Mucosa of stomach (tissue), 1 donor: Measurements from ENCODE around the gene CREBL2.
"Not testable (repeated sequence)": the region's sequence is repeated elsewhere in the genome, so short reads cannot be mapped to it uniquely, and the experiment has no call there.

Source experiments
- H3K27me3 ChIP-seq: one replicate; pipeline ENCODE4 v1.7.0; 2013; ENCODE audit warnings: mild to moderate bottlenecking, low read length; ENCODE audit not compliant: control insufficient read depth, insufficient read depth
- H3K36me3 ChIP-seq: one replicate; pipeline ENCODE4 v1.7.0; 2013; ENCODE audit warnings: low read length; ENCODE audit not compliant: control insufficient read depth, insufficient read depth
- H3K4me1 ChIP-seq: one replicate; pipeline ENCODE4 v1.7.0; 2013; ENCODE audit warnings: mild to moderate bottlenecking, low read length; ENCODE audit not compliant: control insufficient read depth, insufficient read depth
- H3K4me3 ChIP-seq: one replicate; pipeline ENCODE4 v1.7.0; 2013; ENCODE audit warnings: low read length
- H3K9ac ChIP-seq: one replicate; pipeline ENCODE4 v1.7.0; 2013; ENCODE audit warnings: mild to moderate bottlenecking, low read length, moderate library complexity
- H3K9me3 ChIP-seq: one replicate; pipeline ENCODE4 v1.7.0; 2013; ENCODE audit warnings: mild to moderate bottlenecking, low read length, moderate library complexity; ENCODE audit not compliant: control insufficient read depth
- donor health status: Pancreatic carcinoma.

CREBL2 gene

GRCh38 chr12:12646483-12647072 is 34.9 kb downstream of the CREBL2 start:
- Histone ChIP-seq H3K4me3 (no peak overlapping the region), H3K4me1 (no peaks in the 10 kb centered on the region), H3K27me3 (no peaks in the 10 kb centered on the region)

DNA sequence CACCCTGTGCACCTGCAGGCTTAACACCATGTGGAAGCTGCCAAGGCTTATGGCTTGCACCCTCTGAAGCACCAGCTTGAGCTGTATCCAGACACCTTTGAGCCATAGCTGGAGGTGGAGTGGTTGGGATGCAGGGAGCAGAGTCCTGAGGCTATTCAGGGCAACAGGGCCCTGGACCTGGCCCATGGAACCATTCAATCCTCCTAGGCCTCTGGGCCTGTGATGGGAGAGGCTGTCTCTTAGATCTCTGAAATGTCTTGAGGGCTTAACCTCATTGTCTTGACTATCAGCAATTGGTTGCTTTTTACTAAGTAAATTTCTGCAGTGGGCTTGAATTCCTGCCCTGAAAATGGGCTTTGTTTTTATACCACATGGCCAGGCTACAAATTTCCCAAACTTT is 36.6 kb downstream of the CREBL2 start:
- Histone ChIP-seq H3K4me3 (no peak overlapping the region), H3K9ac (no peak overlapping the region), H3K36me3 (no peaks in the 10 kb centered on the region), H3K4me1 (no peaks in the 10 kb centered on the region), H3K9me3 (peaks cover 3% of the 10 kb centered on the region), H3K27me3 (no peaks in the 10 kb centered on the region)

More at GRCh38 chr12:12646483-12647072, 34.9 kb downstream of the CREBL2 start:
- peaks cover 3% of the 10 kb centered on the region for H3K9me3 ChIP-seq
- H3K36me3 ChIP-seq = no peaks in the 10 kb centered on the region
- no peak overlapping the region for H3K9ac ChIP-seq

DNA sequence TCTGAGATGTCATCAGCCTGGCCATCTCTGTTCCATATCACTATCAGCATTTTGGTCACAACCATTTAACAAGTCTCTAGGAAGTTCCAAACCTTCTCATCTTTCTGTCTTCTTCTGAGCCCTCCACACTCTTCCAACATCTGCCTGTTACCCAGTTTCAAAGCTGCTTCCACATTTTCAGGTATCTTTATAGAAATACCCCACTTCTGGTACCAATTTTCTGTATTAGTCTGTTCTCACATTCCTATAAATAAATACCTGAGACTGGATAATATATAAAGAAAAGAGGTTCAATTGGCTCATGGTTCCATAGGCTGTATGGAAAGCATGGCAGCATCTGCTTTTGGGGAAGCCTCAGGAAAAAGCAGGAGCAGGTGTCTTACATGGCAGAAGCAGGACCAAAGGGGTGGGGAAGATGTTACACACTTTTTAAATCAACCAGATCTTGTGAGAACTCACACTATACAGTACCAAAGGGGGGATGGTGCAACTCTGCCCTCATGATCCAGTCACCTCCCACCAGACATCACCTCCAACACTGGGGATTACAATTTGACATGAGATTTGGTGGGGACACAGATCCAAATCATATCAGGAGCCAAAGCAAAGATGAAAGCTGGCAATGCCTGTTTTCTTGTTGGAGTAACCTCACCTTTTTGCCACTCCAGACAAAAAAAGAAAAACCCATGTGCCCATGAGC is 37.4 kb downstream of the CREBL2 start:
- peaks cover 3% of the 10 kb centered on the region for H3K9me3 ChIP-seq
- H3K9ac ChIP-seq = no peak overlapping the region
- no peaks in the 10 kb centered on the region for H3K27me3 ChIP-seq
- H3K4me3 ChIP-seq = no peak overlapping the region
- no peaks in the 10 kb centered on the region for H3K36me3 ChIP-seq
- H3K4me1 ChIP-seq = no peaks in the 10 kb centered on the region

DNA sequence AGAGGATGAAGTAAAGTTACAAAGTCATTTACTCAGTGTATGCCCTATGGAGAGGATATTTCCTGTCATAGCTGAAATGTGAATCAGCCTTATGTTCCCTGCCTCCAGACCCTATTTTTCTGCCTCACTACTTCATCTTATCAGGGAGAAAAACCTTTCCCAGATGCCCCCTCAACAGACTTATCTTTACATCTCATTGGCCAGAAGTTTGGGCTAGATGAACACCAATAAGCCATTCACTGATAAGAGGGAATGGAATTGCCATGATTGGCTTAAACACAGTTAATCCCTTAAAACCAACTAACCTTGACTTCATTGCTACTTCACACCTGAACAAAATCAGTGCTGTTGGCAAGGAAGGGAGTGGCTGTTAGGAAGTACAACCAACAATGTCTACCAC is 40.1 kb downstream of the CREBL2 start:
- Histone ChIP-seq H3K4me3 (no peak overlapping the region), H3K9me3 (peaks cover 3% of the 10 kb centered on the region), H3K4me1 (no peaks in the 10 kb centered on the region), H3K27me3 (no peaks in the 10 kb centered on the region), H3K36me3 (no peaks in the 10 kb centered on the region), H3K9ac (no peak overlapping the region)

DNA sequence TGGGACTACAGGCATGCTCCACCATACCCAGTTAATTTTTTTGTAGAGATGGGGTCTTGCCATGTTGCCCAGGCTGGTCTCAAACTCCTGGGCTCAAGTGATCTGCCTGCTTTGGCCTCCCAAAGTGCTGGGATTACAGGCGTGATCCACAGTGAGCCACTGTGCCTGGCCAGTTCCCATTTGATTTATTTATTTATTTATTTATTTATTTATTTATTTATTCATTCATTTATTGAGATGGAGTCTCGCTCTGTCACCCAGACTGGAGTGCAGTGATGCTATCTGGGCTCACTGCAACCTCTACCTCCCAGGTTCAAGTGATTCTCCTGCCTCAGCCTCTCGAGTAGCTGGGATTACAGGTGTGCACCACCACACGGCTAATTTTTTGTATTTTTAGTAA is 41.0 kb downstream of the CREBL2 start:
- not testable (repeated sequence) for H3K9me3 ChIP-seq, H3K9ac ChIP-seq, H3K4me3 ChIP-seq, H3K4me1 ChIP-seq, H3K27me3 ChIP-seq, H3K36me3 ChIP-seq

DNA sequence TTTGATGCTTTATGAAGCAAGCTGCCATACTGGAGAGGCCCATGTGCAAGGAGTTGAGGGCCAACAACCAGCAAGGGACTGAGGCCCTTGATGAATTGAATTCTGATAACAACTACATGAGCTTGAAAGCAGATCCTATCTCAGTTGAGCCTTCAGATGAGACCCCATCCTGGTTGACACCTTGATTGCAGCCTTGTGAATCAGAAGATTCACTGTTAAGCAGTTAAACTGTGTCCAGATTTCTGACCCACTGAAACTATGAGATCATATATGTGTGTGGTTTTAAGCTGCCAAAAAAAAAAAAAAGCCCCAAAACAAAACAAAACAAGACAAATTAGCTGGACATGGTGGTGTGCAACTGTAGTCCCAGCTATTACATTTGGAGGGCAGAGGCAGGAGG is 42.2 kb downstream of the CREBL2 start:
- no peaks in the 10 kb centered on the region for H3K36me3 ChIP-seq
- no peaks in the 10 kb centered on the region for H3K9me3 ChIP-seq
- no peak overlapping the region for H3K9ac ChIP-seq
- H3K4me3 ChIP-seq = no peak overlapping the region
- H3K27me3 ChIP-seq = no peaks in the 10 kb centered on the region
- no peaks in the 10 kb centered on the region for H3K4me1 ChIP-seq

DNA sequence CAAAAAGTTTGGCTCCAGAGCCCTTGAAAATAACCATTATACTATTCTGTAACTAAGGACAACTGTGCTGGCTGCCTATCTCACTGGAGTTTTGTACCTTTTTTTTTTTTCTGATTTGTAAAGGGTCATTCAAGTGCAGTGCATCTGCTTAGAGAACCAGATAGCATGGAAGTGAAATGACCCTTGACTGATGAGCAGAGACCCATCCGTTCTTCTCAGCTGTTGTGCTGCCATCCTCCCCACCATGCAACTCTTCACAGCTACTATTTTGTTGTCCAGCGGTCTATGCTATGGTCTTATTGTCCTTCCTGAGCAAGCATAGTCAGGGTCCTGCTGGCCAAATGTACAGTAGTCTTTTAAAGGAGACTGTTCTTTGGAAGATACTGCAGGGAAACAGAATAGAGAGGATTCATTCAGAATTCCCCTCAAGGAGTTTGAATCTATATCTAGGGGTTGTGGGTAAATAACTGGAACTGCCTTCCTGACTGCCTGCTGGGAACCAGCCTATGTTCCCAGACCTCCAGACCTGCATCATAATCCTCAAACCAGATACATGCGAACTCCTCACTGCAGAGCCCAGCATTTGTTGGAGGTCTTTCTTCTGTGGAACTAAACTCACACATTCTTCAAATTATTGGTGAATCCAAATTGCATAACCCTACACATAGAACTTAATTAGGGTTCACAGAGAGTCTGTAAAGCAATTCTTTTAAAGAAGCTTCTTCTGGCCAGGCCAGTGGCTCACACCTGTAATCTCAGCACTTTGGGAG is 43.2 kb downstream of the CREBL2 start:
- H3K4me1 ChIP-seq = no peaks in the 10 kb centered on the region
- H3K36me3 ChIP-seq = no peaks in the 10 kb centered on the region
- no peaks in the 10 kb centered on the region for H3K27me3 ChIP-seq
- H3K4me3 ChIP-seq = no peak overlapping the region
- H3K9me3 ChIP-seq = no peaks in the 10 kb centered on the region
- H3K9ac ChIP-seq = no peak overlapping the region

DNA sequence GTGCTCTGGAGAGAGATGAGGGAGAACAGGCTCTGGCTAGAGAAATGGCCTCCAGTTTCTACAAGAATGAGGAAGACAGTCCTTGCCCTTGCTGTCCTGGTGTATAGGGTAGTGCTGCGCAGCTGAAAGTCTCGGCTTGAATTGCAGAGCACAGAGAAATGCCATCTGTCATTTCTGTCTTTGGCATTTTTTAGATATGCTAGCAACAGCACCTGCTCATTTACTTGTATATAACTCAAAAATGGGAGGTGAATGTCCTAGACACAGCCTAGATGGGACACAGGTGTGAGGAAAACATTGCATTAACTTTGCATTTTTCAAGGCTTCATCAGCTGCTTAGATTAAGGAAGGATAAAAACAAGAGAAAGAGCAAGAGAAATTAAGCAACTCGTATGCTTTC is 48.5 kb downstream of the CREBL2 start:
- no peaks in the 10 kb centered on the region for H3K36me3 ChIP-seq
- no peaks in the 10 kb centered on the region for H3K27me3 ChIP-seq
- H3K9ac ChIP-seq = no peak overlapping the region
- no peak overlapping the region for H3K4me3 ChIP-seq
- no peaks in the 10 kb centered on the region for H3K4me1 ChIP-seq
- H3K9me3 ChIP-seq = no peaks in the 10 kb centered on the region

DNA sequence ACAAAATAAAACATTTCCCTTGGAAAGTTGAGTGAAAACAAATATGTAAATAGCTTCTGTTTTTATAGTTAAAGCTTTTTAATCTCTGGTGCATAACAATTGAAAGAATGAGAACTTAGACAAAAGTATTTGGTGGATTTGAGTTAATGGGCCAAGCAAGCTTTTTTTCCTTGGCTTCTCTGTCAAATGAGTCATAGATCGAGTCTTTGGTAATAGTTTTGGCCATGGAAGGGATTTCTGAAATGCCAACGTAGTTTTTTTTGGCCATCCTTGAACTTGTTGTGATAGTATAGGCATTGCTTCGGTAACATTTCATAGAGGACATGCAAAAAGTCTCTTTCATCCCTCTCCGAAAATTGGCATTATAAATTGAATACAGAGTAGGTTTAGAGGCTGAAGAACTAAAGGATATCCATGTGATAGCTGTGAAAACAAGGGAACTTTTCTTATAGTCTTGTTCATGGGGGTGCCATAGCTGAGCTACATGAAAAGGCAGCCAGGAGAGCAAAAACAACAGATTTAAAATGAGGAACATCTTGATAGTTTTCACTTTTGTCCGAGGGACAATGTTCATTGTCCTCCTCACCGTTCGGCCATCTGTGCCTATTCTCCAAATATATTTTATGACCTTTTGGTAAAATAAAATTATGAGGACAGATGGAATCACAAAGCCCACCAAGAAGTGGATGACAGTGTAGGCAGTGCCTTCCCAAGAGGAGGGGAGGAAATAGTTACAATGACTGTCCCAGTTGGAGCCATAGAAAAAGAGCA is 49.6 kb downstream of the CREBL2 start:
- Histone ChIP-seq H3K36me3 (no peaks in the 10 kb centered on the region), H3K4me1 (no peaks in the 10 kb centered on the region), H3K9me3 (no peaks in the 10 kb centered on the region), H3K27me3 (no peaks in the 10 kb centered on the region), H3K9ac (no peak overlapping the region), H3K4me3 (no peak overlapping the region)

- Histone ChIP-seq H3K27me3 (no peaks in the 10 kb centered on the region), H3K9ac (no peak overlapping the region), H3K9me3 (no peaks in the 10 kb centered on the region), H3K36me3 (no peaks in the 10 kb centered on the region), H3K4me3 (no peak overlapping the region), H3K4me1 (no peaks in the 10 kb centered on the region)
Measured at GRCh38 chr12:12663644-12664294, 52.1 kb downstream of the CREBL2 start.

DNA sequence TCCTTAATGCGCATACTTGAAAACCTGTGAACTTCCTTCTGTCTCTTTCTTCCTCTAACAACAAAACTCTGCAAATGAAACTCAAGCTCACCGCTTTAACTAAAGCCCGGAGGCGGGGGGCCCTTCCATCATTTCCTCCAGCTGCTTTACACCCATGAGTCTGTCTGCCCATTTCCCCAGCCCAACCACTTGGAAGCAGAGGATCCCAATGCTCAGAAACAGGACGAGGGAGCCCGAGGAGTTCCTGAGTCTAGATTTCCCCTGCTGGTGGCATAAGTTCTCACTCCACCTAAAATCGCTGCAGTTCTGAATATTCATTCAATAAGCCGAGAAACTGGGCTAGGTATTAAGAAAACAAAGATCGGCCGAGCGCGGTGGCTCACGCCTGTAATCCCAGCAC is 53.5 kb downstream of the CREBL2 start:
- H3K4me1 ChIP-seq = no peaks in the 10 kb centered on the region

More for the DNA sequence above, 53.5 kb downstream of the CREBL2 start:
- Histone ChIP-seq H3K9me3 (no peaks in the 10 kb centered on the region), H3K4me3 (no peak overlapping the region), H3K27me3 (no peaks in the 10 kb centered on the region), H3K9ac (no peak overlapping the region), H3K36me3 (no peaks in the 10 kb centered on the region)
